Measurements from ENCODE around the gene IL1RAPL2. TPM values are rescaled to one million over a fixed set of nuclear protein-coding genes. Genes with fewer than 3 reads are reported as not detected.

Gene IL1RAPL2
- polyA plus RNA-seq, 3 donors = not detected

DNA sequence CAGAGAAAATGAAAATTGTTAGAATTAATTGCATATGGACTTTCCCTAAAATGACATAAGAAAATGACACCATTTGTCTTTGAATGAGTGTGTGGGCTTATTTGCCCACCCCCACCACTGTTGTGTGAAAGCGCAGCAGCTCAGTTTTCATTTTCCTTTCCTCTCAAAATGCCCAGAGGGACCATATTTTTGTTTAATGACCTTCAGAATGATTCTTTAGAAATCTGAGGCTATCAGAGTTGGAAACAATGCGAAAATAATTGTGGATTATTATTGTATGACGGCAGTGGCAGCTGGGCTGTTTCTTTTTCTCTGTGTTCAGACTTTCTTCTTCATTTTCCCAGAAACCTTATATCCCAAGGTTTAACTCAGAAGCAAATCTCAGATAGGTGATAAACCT is 699.1 kb downstream of the IL1RAPL2 start:
- peaks cover 0 to 6% of the 10 kb centered on the region in 2 donors for H3K9me3 ChIP-seq (replicated peaks in 1 of 2; ENCODE audit: control insufficient read depth in 1 of 2, insufficient read depth in 1 of 2, low read length in 2 of 2)
- H3K36me3 Mint-ChIP-seq = no peaks in the 10 kb centered on the region
- H3K4me3 ChIP-seq (replicated peaks in 1 of 3; ENCODE audit: low read depth in 2 of 3, low read length in 3 of 3) = no peak overlapping the region
- H3K36me3 ChIP-seq (replicated peaks in 1 of 2; ENCODE audit: control insufficient read depth in 1 of 2, insufficient read depth in 2 of 2, low read length in 2 of 2) = no peaks in the 10 kb centered on the region
- H3K27ac Mint-ChIP-seq = no peak overlapping the region
- intact Hi-C loops (cut with micrococcal nuclease) = no loop called here
- H3K27me3 ChIP-seq (ENCODE audit: control insufficient read depth in 2 of 2, insufficient read depth in 2 of 2, low read length in 2 of 2) = no peaks in the 10 kb centered on the region
- no peaks in the 10 kb centered on the region for H4K20me1 ChIP-seq (ENCODE audit: insufficient read depth, low read length)
- H2AFZ ChIP-seq (ENCODE audit: insufficient read depth, low read depth, low read length, poor library complexity, severe bottlenecking) = no peak overlapping the region
- H3K4me2 ChIP-seq (replicated peaks; ENCODE audit: extremely low read depth, low read length, poor library complexity, severe bottlenecking) = no peak overlapping the region
- no peak overlapping the region for H3K4me3 Mint-ChIP-seq
- no peak overlapping the region for H3K27ac ChIP-seq (ENCODE audit: low read depth in 1 of 2, low read length in 2 of 2)
- H3K79me2 ChIP-seq (ENCODE audit: insufficient read depth, low read length) = no peaks in the 10 kb centered on the region
- no peaks in the 10 kb centered on the region for H3K4me1 ChIP-seq (ENCODE audit: control insufficient read depth in 1 of 2, insufficient read depth in 2 of 2, low read length in 2 of 2)
- H3K9ac ChIP-seq (ENCODE audit: insufficient read depth, low read length, poor library complexity, severe bottlenecking) = no peak overlapping the region
- WGBS (ENCODE audit: insufficient coverage) = no CpG with 5 or more reads among the region's 3 CpGs
- DNase-seq = no peak
- H3K9me3 Mint-ChIP-seq = peaks cover 0 to 8% (median 0%) of the 10 kb centered on the region in 7 donors
- no peaks in the 10 kb centered on the region for H3K4me1 Mint-ChIP-seq
- TF ChIP-seq, protein P1, sequence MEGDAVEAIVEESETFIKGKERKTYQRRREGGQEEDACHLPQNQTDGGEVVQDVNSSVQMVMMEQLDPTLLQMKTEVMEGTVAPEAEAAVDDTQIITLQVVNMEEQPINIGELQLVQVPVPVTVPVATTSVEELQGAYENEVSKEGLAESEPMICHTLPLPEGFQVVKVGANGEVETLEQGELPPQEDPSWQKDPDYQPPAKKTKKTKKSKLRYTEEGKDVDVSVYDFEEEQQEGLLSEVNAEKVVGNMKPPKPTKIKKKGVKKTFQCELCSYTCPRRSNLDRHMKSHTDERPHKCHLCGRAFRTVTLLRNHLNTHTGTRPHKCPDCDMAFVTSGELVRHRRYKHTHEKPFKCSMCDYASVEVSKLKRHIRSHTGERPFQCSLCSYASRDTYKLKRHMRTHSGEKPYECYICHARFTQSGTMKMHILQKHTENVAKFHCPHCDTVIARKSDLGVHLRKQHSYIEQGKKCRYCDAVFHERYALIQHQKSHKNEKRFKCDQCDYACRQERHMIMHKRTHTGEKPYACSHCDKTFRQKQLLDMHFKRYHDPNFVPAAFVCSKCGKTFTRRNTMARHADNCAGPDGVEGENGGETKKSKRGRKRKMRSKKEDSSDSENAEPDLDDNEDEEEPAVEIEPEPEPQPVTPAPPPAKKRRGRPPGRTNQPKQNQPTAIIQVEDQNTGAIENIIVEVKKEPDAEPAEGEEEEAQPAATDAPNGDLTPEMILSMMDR (IDR thresholded peaks at IDR 0.05) = no peak
- peaks cover 0 to 10% (median 0%) of the 10 kb centered on the region in 3 donors for H3K27me3 Mint-ChIP-seq (ENCODE audit: low read depth in 3 of 3)

DNA sequence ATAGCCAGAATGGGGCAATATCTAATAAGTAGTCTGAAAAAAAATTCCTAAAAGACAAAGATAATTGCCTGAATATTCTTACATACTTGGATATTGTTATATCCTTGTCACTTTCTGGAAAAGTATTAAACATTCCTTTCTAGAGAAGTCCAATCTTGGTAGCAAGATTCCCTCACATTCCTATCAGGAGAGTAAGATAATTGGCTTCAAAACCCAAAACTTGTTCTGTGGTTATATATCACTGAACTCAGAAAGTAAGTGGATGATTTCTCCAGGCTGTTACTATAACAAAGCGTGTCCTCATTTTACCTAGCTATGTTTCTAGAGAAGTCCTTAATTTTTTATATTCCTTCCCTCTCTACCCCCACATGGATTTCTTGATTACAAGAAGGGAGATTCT is 700.5 kb downstream of the IL1RAPL2 start:
- no peak overlapping the region for H3K27ac Mint-ChIP-seq
- DNase-seq = no peak
- no peaks in the 10 kb centered on the region for H3K36me3 Mint-ChIP-seq
- intact Hi-C loops (cut with micrococcal nuclease) = no loop called here
- Histone ChIP-seq H3K4me2 (replicated peaks; ENCODE audit: extremely low read depth, low read length, poor library complexity, severe bottlenecking) (no peak overlapping the region), H3K79me2 (ENCODE audit: insufficient read depth, low read length) (no peaks in the 10 kb centered on the region), H3K9ac (ENCODE audit: insufficient read depth, low read length, poor library complexity, severe bottlenecking) (no peak overlapping the region), H3K4me3 (replicated peaks in 1 of 3; ENCODE audit: low read depth in 2 of 3, low read length in 3 of 3) (no peak overlapping the region), H2AFZ (ENCODE audit: insufficient read depth, low read depth, low read length, poor library complexity, severe bottlenecking) (no peak overlapping the region), H3K4me1 (ENCODE audit: control insufficient read depth in 1 of 2, insufficient read depth in 2 of 2, low read length in 2 of 2) (no peaks in the 10 kb centered on the region), H3K27me3 (ENCODE audit: control insufficient read depth in 2 of 2, insufficient read depth in 2 of 2, low read length in 2 of 2) (no peaks in the 10 kb centered on the region), H4K20me1 (ENCODE audit: insufficient read depth, low read length) (no peaks in the 10 kb centered on the region), H3K9me3 (replicated peaks in 1 of 2; ENCODE audit: control insufficient read depth in 1 of 2, insufficient read depth in 1 of 2, low read length in 2 of 2) (no peaks in the 10 kb centered on the region), H3K36me3 (replicated peaks in 1 of 2; ENCODE audit: control insufficient read depth in 1 of 2, insufficient read depth in 2 of 2, low read length in 2 of 2) (no peaks in the 10 kb centered on the region), H3K27ac (ENCODE audit: low read depth in 1 of 2, low read length in 2 of 2) (no peak overlapping the region)
- no CpG with 5 or more reads among the region's 1 CpG for WGBS (ENCODE audit: insufficient coverage)
- TF ChIP-seq, protein P1 (IDR thresholded peaks at IDR 0.05) = no peak
- no peaks in the 10 kb centered on the region for H3K4me1 Mint-ChIP-seq
- H3K4me3 Mint-ChIP-seq = no peak overlapping the region
- H3K9me3 Mint-ChIP-seq = peaks cover 0 to 3% (median 0%) of the 10 kb centered on the region in 7 donors
- H3K27me3 Mint-ChIP-seq (ENCODE audit: low read depth in 3 of 3) = peaks cover 0 to 10% (median 0%) of the 10 kb centered on the region in 3 donors
